ENCODE data around the gene CYP3A5. TPM values are rescaled to one million over a fixed set of nuclear protein-coding genes. Genes with fewer than 3 reads are reported as not detected.
"Not testable (repeated sequence)": the region's sequence is repeated elsewhere in the genome, so short reads cannot be mapped to it uniquely, and the experiment has no call there.

CYP3A5 gene
- total RNA-seq, 1 donor from 2014 or later = 0.07 TPM

DNA sequence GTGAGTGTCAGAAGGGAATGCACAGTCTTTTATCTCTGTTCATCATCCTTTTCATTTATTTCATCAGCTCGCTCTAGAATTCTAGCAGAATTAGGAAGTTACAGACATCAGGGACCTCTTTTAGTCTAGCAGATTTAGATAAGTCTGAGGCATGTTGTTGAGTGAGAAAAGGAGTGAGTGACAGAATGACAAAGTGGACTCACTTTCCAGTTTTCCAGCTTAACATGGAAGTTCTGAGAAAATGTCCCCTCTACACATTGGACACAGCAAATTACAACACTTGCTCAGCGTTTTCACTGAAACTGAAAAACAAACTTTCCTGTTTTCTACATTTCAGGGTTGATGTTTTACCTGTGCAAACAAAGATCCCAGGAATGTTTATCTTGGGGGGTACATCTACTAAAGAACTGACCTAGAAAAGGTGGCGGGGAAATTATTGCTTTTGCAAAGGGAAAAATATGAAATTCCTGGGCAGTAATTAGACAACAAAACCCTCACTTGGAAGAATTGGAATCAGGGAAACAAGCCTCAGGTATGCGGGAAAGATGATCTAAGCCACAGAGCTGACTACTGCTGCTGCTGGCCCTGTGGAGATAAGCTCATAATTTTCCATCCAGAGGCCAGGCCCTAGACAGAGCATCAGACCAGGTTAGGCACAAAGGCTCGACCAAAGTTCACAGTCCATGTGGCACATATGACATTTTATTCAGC is 14.6 kb upstream of the CYP3A5 start:
- H4K20me1 ChIP-seq (ENCODE audit: insufficient read depth, low read length) = no peaks in the 10 kb centered on the region
- no peak overlapping the region for H3K4me2 ChIP-seq (ENCODE audit: low read length)
- H3K4me1 ChIP-seq (ENCODE audit: insufficient read depth, low read length) = no peaks in the 10 kb centered on the region
- no peaks in the 10 kb centered on the region for H3K36me3 Mint-ChIP-seq (ENCODE audit: low read depth, unreplicated experiment)
- peaks cover 2% of the 10 kb centered on the region for H3K9me3 Mint-ChIP-seq (ENCODE audit: unreplicated experiment)
- H3K36me3 ChIP-seq (ENCODE audit: insufficient read depth, low read length) = no peaks in the 10 kb centered on the region
- H3K27ac ChIP-seq (ENCODE audit: low read depth, low read length) = no peak overlapping the region
- TF ChIP-seq, protein P1, sequence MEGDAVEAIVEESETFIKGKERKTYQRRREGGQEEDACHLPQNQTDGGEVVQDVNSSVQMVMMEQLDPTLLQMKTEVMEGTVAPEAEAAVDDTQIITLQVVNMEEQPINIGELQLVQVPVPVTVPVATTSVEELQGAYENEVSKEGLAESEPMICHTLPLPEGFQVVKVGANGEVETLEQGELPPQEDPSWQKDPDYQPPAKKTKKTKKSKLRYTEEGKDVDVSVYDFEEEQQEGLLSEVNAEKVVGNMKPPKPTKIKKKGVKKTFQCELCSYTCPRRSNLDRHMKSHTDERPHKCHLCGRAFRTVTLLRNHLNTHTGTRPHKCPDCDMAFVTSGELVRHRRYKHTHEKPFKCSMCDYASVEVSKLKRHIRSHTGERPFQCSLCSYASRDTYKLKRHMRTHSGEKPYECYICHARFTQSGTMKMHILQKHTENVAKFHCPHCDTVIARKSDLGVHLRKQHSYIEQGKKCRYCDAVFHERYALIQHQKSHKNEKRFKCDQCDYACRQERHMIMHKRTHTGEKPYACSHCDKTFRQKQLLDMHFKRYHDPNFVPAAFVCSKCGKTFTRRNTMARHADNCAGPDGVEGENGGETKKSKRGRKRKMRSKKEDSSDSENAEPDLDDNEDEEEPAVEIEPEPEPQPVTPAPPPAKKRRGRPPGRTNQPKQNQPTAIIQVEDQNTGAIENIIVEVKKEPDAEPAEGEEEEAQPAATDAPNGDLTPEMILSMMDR (IDR thresholded peaks at IDR 0.05; ENCODE audit: insufficient read depth, low read depth, low read length) = no peak
- no peak for TF ChIP-seq EZH2 (IDR thresholded peaks at IDR 0.05; ENCODE audit: insufficient read depth, low read length)
- H3K27me3 ChIP-seq (ENCODE audit: insufficient read depth, low read length) = peaks cover 3% of the 10 kb centered on the region
- FAIRE-seq (no peak), DNase-seq (ENCODE audit: low read depth) (no peak)
- no peak overlapping the region for H3K9ac ChIP-seq (ENCODE audit: low read length)
- no peaks in the 10 kb centered on the region for H3K79me2 ChIP-seq (ENCODE audit: insufficient read depth, low read length)
- H3K27ac Mint-ChIP-seq (ENCODE audit: unreplicated experiment) = no peak overlapping the region
- peaks cover 2% of the 10 kb centered on the region for H3K27me3 Mint-ChIP-seq (ENCODE audit: low read depth, unreplicated experiment)
- no peaks in the 10 kb centered on the region for H3K9me3 ChIP-seq (ENCODE audit: insufficient read depth, low read depth, low read length)
- H3K4me3 Mint-ChIP-seq (ENCODE audit: unreplicated experiment) = no peak overlapping the region
- H3K4me1 Mint-ChIP-seq (ENCODE audit: low read depth, unreplicated experiment) = peaks cover 5% of the 10 kb centered on the region
- no peak overlapping the region for H3K4me3 ChIP-seq (ENCODE audit: insufficient read depth, low read depth, low read length)
- H2AFZ ChIP-seq (ENCODE audit: low read depth, low read length) = no peak overlapping the region

DNA sequence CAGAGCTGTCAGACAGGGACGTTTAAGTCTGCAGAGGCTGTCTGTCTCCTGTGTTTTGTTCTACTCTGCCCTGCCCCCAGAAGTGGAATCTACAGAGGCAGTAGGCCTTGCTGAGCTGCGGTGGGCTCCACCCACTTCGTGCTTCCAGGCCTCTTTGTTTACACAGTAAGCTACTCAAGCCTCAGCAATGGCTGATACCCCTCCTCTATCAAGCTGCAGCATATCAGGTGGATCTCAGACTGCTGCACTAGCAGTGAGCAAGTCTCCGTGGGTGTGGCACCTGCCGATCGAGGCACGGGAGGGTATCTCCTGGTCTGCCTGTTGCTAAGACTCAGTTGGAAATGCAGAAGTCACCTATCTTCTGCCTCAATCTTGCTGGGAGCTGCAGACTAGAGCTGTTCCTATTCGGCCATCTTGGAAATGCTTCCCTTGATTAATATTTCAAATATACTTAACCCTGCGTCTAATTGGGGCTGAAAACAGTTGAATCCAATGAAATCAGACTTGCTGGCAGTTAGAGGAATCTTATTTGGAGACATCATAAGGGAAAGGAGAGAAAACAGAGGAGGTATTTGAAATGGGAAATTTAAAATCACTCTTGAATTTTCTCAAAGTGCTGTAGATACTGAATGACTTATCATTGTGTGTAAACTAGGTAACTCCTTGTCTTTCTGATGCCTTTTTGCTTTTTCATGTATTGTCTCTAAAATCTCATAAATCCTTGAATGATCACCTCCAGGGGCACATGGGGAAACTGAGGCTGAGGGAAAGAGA is 13.8 kb upstream of the CYP3A5 start:
- Histone ChIP-seq H3K27ac (ENCODE audit: low read depth, low read length) (no peak overlapping the region), H3K9ac (ENCODE audit: low read length) (no peak overlapping the region), H3K36me3 (ENCODE audit: insufficient read depth, low read length) (no peaks in the 10 kb centered on the region), H2AFZ (ENCODE audit: low read depth, low read length) (no peak overlapping the region), H3K9me3 (ENCODE audit: insufficient read depth, low read depth, low read length) (no peaks in the 10 kb centered on the region), H4K20me1 (ENCODE audit: insufficient read depth, low read length) (no peaks in the 10 kb centered on the region), H3K4me1 (ENCODE audit: insufficient read depth, low read length) (no peaks in the 10 kb centered on the region), H3K4me3 (ENCODE audit: insufficient read depth, low read depth, low read length) (no peak overlapping the region), H3K4me2 (ENCODE audit: low read length) (no peak overlapping the region), H3K27me3 (ENCODE audit: insufficient read depth, low read length) (peaks cover 3% of the 10 kb centered on the region), H3K79me2 (ENCODE audit: insufficient read depth, low read length) (no peaks in the 10 kb centered on the region)
- peak overlapping the region; percentile 9 for H3K27ac Mint-ChIP-seq (ENCODE audit: unreplicated experiment)
- no peak overlapping the region for H3K4me3 Mint-ChIP-seq (ENCODE audit: unreplicated experiment)
- no peak for FAIRE-seq
- peaks cover 8% of the 10 kb centered on the region for H3K9me3 Mint-ChIP-seq (ENCODE audit: unreplicated experiment)
- peaks cover 2% of the 10 kb centered on the region for H3K27me3 Mint-ChIP-seq (ENCODE audit: low read depth, unreplicated experiment)
- no peak for DNase-seq (ENCODE audit: low read depth)
- H3K36me3 Mint-ChIP-seq (ENCODE audit: low read depth, unreplicated experiment) = no peaks in the 10 kb centered on the region
- peaks cover 3% of the 10 kb centered on the region for H3K4me1 Mint-ChIP-seq (ENCODE audit: low read depth, unreplicated experiment)
- TF ChIP-seq, protein P1 (IDR thresholded peaks at IDR 0.05; ENCODE audit: insufficient read depth, low read depth, low read length) = no peak
- TF ChIP-seq EZH2 (IDR thresholded peaks at IDR 0.05; ENCODE audit: insufficient read depth, low read length) = no peak

DNA sequence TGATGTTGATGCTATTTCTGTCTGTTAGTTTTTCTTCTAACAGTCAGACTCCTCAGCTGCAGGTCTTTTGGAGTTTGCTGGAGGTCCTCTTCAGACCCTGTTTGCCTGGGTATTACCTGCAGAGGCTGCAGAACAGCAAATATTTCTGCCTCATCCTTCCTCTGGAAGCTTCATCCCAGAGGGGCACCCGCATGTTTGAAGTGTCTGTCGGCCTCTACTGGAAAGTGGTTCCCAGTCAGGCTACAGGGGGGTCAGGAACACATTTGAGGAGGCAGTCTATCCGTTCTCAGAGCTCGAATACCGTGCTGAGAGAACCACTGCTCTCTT is 13.3 kb upstream of the CYP3A5 start:
- Histone ChIP-seq H3K4me2 (ENCODE audit: low read length) (no peak overlapping the region), H3K27ac (ENCODE audit: low read depth, low read length) (no peak overlapping the region), H3K36me3 (ENCODE audit: insufficient read depth, low read length) (no peaks in the 10 kb centered on the region), H3K4me1 (ENCODE audit: insufficient read depth, low read length) (no peaks in the 10 kb centered on the region), H3K27me3 (ENCODE audit: insufficient read depth, low read length) (peaks cover 3% of the 10 kb centered on the region), H3K79me2 (ENCODE audit: insufficient read depth, low read length) (no peaks in the 10 kb centered on the region), H2AFZ (ENCODE audit: low read depth, low read length) (no peak overlapping the region), H3K4me3 (ENCODE audit: insufficient read depth, low read depth, low read length) (no peak overlapping the region), H3K9me3 (ENCODE audit: insufficient read depth, low read depth, low read length) (no peaks in the 10 kb centered on the region), H4K20me1 (ENCODE audit: insufficient read depth, low read length) (no peaks in the 10 kb centered on the region), H3K9ac (ENCODE audit: low read length) (no peak overlapping the region)
- Mint-ChIP-seq H3K27me3 (ENCODE audit: low read depth, unreplicated experiment) (peaks cover 2% of the 10 kb centered on the region), H3K36me3 (ENCODE audit: low read depth, unreplicated experiment) (no peaks in the 10 kb centered on the region), H3K9me3 (ENCODE audit: unreplicated experiment) (peaks cover 12% of the 10 kb centered on the region), H3K4me3 (ENCODE audit: unreplicated experiment) (no peak overlapping the region), H3K27ac (ENCODE audit: unreplicated experiment) (no peak overlapping the region), H3K4me1 (ENCODE audit: low read depth, unreplicated experiment) (peaks cover 3% of the 10 kb centered on the region)
- FAIRE-seq (no peak), DNase-seq (ENCODE audit: low read depth) (no peak)
- no peak for TF ChIP-seq EZH2 (IDR thresholded peaks at IDR 0.05; ENCODE audit: insufficient read depth, low read length)
- TF ChIP-seq, protein P1 (IDR thresholded peaks at IDR 0.05; ENCODE audit: insufficient read depth, low read depth, low read length) = no peak

DNA sequence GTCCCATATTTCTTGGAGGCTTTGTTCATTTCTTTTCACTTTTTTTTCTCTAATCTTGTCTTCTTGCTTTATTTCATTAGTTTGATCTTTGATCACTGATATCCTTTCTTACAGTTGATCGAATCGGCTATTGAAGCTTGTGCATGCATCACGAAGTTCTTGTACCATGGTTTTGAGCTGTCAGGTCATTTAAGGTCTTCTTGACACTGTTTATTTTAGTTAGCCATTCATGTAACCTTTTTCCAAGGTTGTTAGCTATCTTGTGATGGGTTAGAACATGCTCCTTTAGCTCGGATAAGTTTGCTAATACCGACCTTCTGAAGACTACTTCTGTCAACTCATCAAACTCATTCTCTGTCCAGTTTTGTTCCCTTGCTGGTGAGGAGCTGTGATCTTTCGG is 12.8 kb upstream of the CYP3A5 start:
- not testable (repeated sequence) for H3K9me3 ChIP-seq (ENCODE audit: insufficient read depth, low read depth, low read length); H3K27me3 Mint-ChIP-seq (ENCODE audit: low read depth, unreplicated experiment); H3K4me1 ChIP-seq (ENCODE audit: insufficient read depth, low read length); H3K79me2 ChIP-seq (ENCODE audit: insufficient read depth, low read length); H3K4me3 Mint-ChIP-seq (ENCODE audit: unreplicated experiment); H4K20me1 ChIP-seq (ENCODE audit: insufficient read depth, low read length); H3K36me3 ChIP-seq (ENCODE audit: insufficient read depth, low read length); DNase-seq (ENCODE audit: low read depth); H3K36me3 Mint-ChIP-seq (ENCODE audit: low read depth, unreplicated experiment); H3K27me3 ChIP-seq (ENCODE audit: insufficient read depth, low read length); H3K27ac ChIP-seq (ENCODE audit: low read depth, low read length); H2AFZ ChIP-seq (ENCODE audit: low read depth, low read length); H3K4me3 ChIP-seq (ENCODE audit: insufficient read depth, low read depth, low read length); H3K4me2 ChIP-seq (ENCODE audit: low read length); FAIRE-seq; H3K9ac ChIP-seq (ENCODE audit: low read length); H3K27ac Mint-ChIP-seq (ENCODE audit: unreplicated experiment); H3K4me1 Mint-ChIP-seq (ENCODE audit: low read depth, unreplicated experiment)
- H3K9me3 Mint-ChIP-seq (ENCODE audit: unreplicated experiment) = peaks cover 13% of the 10 kb centered on the region
